Neural progenitor cell (in vitro differentiated cells): ENCODE data around the gene GRID1.

Experiments used
- CTCF ChIP-seq: fragments of 200-600 bp; sonication (generic); IDR thresholded peaks from 2 replicates; pipeline ENCODE4 v1.5.1; 2017; ENCODE audit warnings: antibody characterized with exemption, mild to moderate bottlenecking
- EZH2 ChIP-seq: fragments of 200-600 bp; sonication (generic); IDR thresholded peaks from 2 replicates; pipeline ENCODE4 v1.6.1; 2017; ENCODE audit warnings: antibody characterized with exemption, mild to moderate bottlenecking, moderate library complexity
- EZH2phosphoT487 ChIP-seq: fragments of 200-600 bp; sonication (generic); IDR thresholded peaks from 2 replicates; pipeline ENCODE4 v1.6.1; 2017; ENCODE audit warnings: antibody characterized with exemption

- TF ChIP-seq CTCF: no peak
- TF ChIP-seq EZH2: no peak
- no peak for TF ChIP-seq EZH2phosphoT487
Measured at GRCh38 chr10:86337121-86337601, 29.4 kb downstream of the GRID1 start.
